KMS-11 (cell line): ENCODE results near the gene FAP.

Source experiments
- H2AFZ ChIP-seq: fragments of 200-600 bp; sonication (generic); 2 replicates; pipeline ENCODE4 v1.6.1; 2016; ENCODE audit warnings: antibody characterized with exemption, mixed run types, low read depth
- H3K27ac ChIP-seq: fragments of 200-600 bp; sonication (generic); 2 replicates; pipeline ENCODE4 v1.6.1; 2016; ENCODE audit warnings: mild to moderate bottlenecking, mixed run types
- H3K27me3 ChIP-seq: fragments of 200-600 bp; sonication (generic); 2 replicates; pipeline ENCODE4 v1.6.1; 2017; ENCODE audit warnings: mild to moderate bottlenecking, low read depth, mixed run types, moderate library complexity; ENCODE audit not compliant: insufficient read depth
- H3K36me3 ChIP-seq: fragments of 200-600 bp; sonication (generic); 2 replicates; pipeline ENCODE4 v1.6.1; 2017; ENCODE audit warnings: mild to moderate bottlenecking, mixed run types; ENCODE audit not compliant: insufficient read depth
- H3K4me1 ChIP-seq: fragments of 200-600 bp; sonication (generic); 2 replicates; pipeline ENCODE4 v1.6.1; 2016; ENCODE audit warnings: mild to moderate bottlenecking, low read depth, mixed run types; ENCODE audit not compliant: poor library complexity, severe bottlenecking
- H3K4me2 ChIP-seq: fragments of 200-600 bp; sonication (generic); 2 replicates; pipeline ENCODE4 v1.7.0; 2016; ENCODE audit warnings: mild to moderate bottlenecking, mixed run types
- H3K4me3 ChIP-seq: fragments of 200-600 bp; sonication (generic); IDR thresholded peaks from 2 replicates; pipeline ENCODE4 v1.6.1; 2017; ENCODE audit warnings: low read depth, low read length, mixed read lengths; ENCODE audit not compliant: insufficient read depth
- H3K79me2 ChIP-seq: fragments of 200-600 bp; sonication (generic); 2 replicates; pipeline ENCODE4 v1.6.1; 2016; ENCODE audit warnings: low read depth, mixed run types; ENCODE audit not compliant: insufficient read depth
- H3K9ac ChIP-seq: fragments of 200-600 bp; sonication (generic); 2 replicates; pipeline ENCODE4 v1.6.1; 2016; ENCODE audit warnings: mild to moderate bottlenecking, mixed run types
- H4K20me1 ChIP-seq: fragments of 200-600 bp; sonication (generic); 2 replicates; pipeline ENCODE4 v1.6.1; 2016; ENCODE audit warnings: mild to moderate bottlenecking, mixed run types; ENCODE audit not compliant: insufficient read depth
- CTCF ChIP-seq: fragments of 200-600 bp; sonication (generic); conservative IDR thresholded peaks from 2 replicates; pipeline ENCODE4 v1.6.1; 2017; ENCODE audit warnings: low read depth, mild to moderate bottlenecking, antibody characterized with exemption, low read length, moderate library complexity, mixed read lengths

Gene FAP

GRCh38 chr2:162233197-162233596 is 10.0 kb downstream of the FAP start:
- no peak overlapping the region for H3K27ac ChIP-seq
- no peaks in the 10 kb centered on the region for H4K20me1 ChIP-seq
- H3K9ac ChIP-seq = no peak overlapping the region
- H3K79me2 ChIP-seq = no peaks in the 10 kb centered on the region
- no peak for TF ChIP-seq CTCF
- no peak overlapping the region for H3K4me3 ChIP-seq
- H3K27me3 ChIP-seq = no peaks in the 10 kb centered on the region
- no peak overlapping the region for H2AFZ ChIP-seq
- no peaks in the 10 kb centered on the region for H3K4me1 ChIP-seq
- no peaks in the 10 kb centered on the region for H3K36me3 ChIP-seq
- no peak overlapping the region for H3K4me2 ChIP-seq

GRCh38 chr2:162232671-162233070 is 10.6 kb downstream of the FAP start:
- H3K27me3 ChIP-seq = no peaks in the 10 kb centered on the region
- no peaks in the 10 kb centered on the region for H3K4me1 ChIP-seq
- H3K36me3 ChIP-seq = no peaks in the 10 kb centered on the region
- TF ChIP-seq CTCF = no peak
- H2AFZ ChIP-seq = no peak overlapping the region
- H3K9ac ChIP-seq = no peak overlapping the region
- no peaks in the 10 kb centered on the region for H3K79me2 ChIP-seq
- H3K4me2 ChIP-seq = no peak overlapping the region
- no peak overlapping the region for H3K4me3 ChIP-seq
- H3K27ac ChIP-seq = no peak overlapping the region
- H4K20me1 ChIP-seq = no peaks in the 10 kb centered on the region

GRCh38 chr2:162232027-162232426 is 11.2 kb downstream of the FAP start:
- Histone ChIP-seq H4K20me1 (no peaks in the 10 kb centered on the region), H2AFZ (no peak overlapping the region), H3K9ac (no peak overlapping the region), H3K27ac (no peak overlapping the region), H3K4me2 (no peak overlapping the region), H3K4me3 (no peak overlapping the region), H3K36me3 (no peaks in the 10 kb centered on the region), H3K27me3 (no peaks in the 10 kb centered on the region), H3K79me2 (no peaks in the 10 kb centered on the region), H3K4me1 (no peaks in the 10 kb centered on the region)
- no peak for TF ChIP-seq CTCF

- no peaks in the 10 kb centered on the region for H3K36me3 ChIP-seq
Observed at GRCh38 chr2:162230761-162231160, 12.5 kb downstream of the FAP start.

More at GRCh38 chr2:162230761-162231160, 12.5 kb downstream of the FAP start:
- no peak overlapping the region for H3K9ac ChIP-seq
- no peak for TF ChIP-seq CTCF
- H3K79me2 ChIP-seq = no peaks in the 10 kb centered on the region
- no peak overlapping the region for H3K27ac ChIP-seq
- no peak overlapping the region for H3K4me2 ChIP-seq
- H3K4me1 ChIP-seq = no peaks in the 10 kb centered on the region
- no peaks in the 10 kb centered on the region for H3K27me3 ChIP-seq
- no peak overlapping the region for H3K4me3 ChIP-seq
- no peaks in the 10 kb centered on the region for H4K20me1 ChIP-seq
- no peak overlapping the region for H2AFZ ChIP-seq
